SK-N-SH (cell line): ENCODE results near the gene KCNIP4. TPM values are rescaled to one million over a fixed set of nuclear protein-coding genes. Genes with fewer than 3 reads are reported as not detected.

Experiments
- CTCF ChIA-PET: fragments of 300-600, 350-600 bp; formaldehyde crosslinking; extraction: SDS; loops from one replicate; lab custom pipeline; 2021; lab: Yijun Ruan, JAX
- POLR2A ChIA-PET: fragments of 350-600 bp; sonication (Branson Sonifier 250); formaldehyde crosslinking; extraction: SDS; loops from one replicate; lab custom pipeline; 2020; ENCODE audit warnings: antibody characterized with exemption, inconsistent platforms; lab: Yijun Ruan, JAX
- DNase-seq: peaks from one replicate; pipeline ENCODE4 v3.0.0; 2012
- H2AFZ ChIP-seq: fragments of 200-600 bp; sonication (generic); 2 replicates; pipeline ENCODE4 v1.8.1; 2016; ENCODE audit warnings: antibody characterized with exemption, mild to moderate bottlenecking, low read depth
- H3F3A ChIP-seq: fragments of 200-600 bp; sonication (generic); replicated peaks from 2 replicates; pipeline ENCODE3; 2016; ENCODE audit warnings: antibody characterized with exemption, mild to moderate bottlenecking; ENCODE audit not compliant: insufficient read depth
- H3K27ac ChIP-seq, 2 experiments: fragments of 200-500 bp in 1 of 2; fragments of 200-600 bp in 1 of 2; sonication (Bioruptor generic) in 1 of 2; sonication (generic), shearing (Covaris generic) in 1 of 2; 2 replicates each; pipeline versions ENCODE4 v1.5.1 to v1.6.1; 2014 to 2016; ENCODE audit warnings: low read depth in 2 of 2, inconsistent platforms in 1 of 2, low read length in 1 of 2, mild to moderate bottlenecking in 1 of 2, mixed read lengths in 1 of 2
- H3K27me3 ChIP-seq: fragments of 200-600 bp; sonication (generic), shearing (Covaris generic); 2 replicates; pipeline ENCODE4 v1.6.1; 2016; ENCODE audit warnings: mixed run types; ENCODE audit not compliant: insufficient read depth
- H3K36me3 ChIP-seq, 2 experiments: fragments of 200-500 bp in 1 of 2; fragments of 200-600 bp in 1 of 2; sonication (Bioruptor generic) in 1 of 2; sonication (generic) in 1 of 2; replicated peaks in 1 of 2; 2 replicates each; pipeline versions ENCODE3 to v1.5.1; 2014 to 2016; ENCODE audit warnings: low read length in 1 of 2, mild to moderate bottlenecking in 1 of 2; ENCODE audit not compliant: insufficient read depth in 2 of 2, control insufficient read depth in 1 of 2
- H3K4me1 ChIP-seq, 2 experiments: fragments of 200-500 bp in 1 of 2; fragments of 200-600 bp in 1 of 2; sonication (Bioruptor generic) in 1 of 2; sonication (generic), shearing (Covaris generic) in 1 of 2; 2 replicates each; pipeline versions ENCODE4 v1.5.1 to v1.6.1; 2014 to 2016; ENCODE audit warnings: low read depth in 1 of 2, low read length in 1 of 2, mixed run types in 1 of 2; ENCODE audit not compliant: insufficient read depth in 2 of 2, control insufficient read depth in 1 of 2
- H3K4me2 ChIP-seq: fragments of 200-600 bp; sonication (generic), shearing (Covaris generic); 2 replicates; pipeline ENCODE4 v1.6.1; 2017; ENCODE audit warnings: mixed run types
- H3K4me3 ChIP-seq, 2 experiments: fragments of 200-500 bp in 1 of 2; fragments of 200-600 bp in 1 of 2; sonication (Bioruptor generic) in 1 of 2; sonication (generic), shearing (Covaris generic) in 1 of 2; 2 replicates each; pipeline versions ENCODE4 v1.5.1 to v1.8.1; 2014 to 2016; ENCODE audit warnings: low read depth in 2 of 2, inconsistent platforms in 1 of 2, low read length in 1 of 2, mild to moderate bottlenecking in 1 of 2, mixed read lengths in 1 of 2, moderate library complexity in 1 of 2
- H3K79me2 ChIP-seq: fragments of 200-600 bp; sonication (generic); 2 replicates; pipeline ENCODE4 v1.8.1; 2017; ENCODE audit warnings: mild to moderate bottlenecking; ENCODE audit not compliant: insufficient read depth
- H3K9ac ChIP-seq: fragments of 200-600 bp; sonication (generic); 2 replicates; pipeline ENCODE4 v1.6.1; 2017; ENCODE audit warnings: mixed run types
- H3K9me2 ChIP-seq: fragments of 200-600 bp; sonication (generic); 2 replicates; pipeline ENCODE4 v1.6.1; 2017; ENCODE audit warnings: mixed run types
- H3K9me3 ChIP-seq: fragments of 200-600 bp; sonication (generic); 2 replicates; pipeline ENCODE4 v1.6.1; 2017; ENCODE audit warnings: mixed run types, mild to moderate bottlenecking, moderate library complexity
- H4K20me1 ChIP-seq: fragments of 200-600 bp; sonication (generic); 2 replicates; pipeline ENCODE4 v1.6.1; 2017; ENCODE audit warnings: mild to moderate bottlenecking, mixed run types; ENCODE audit not compliant: insufficient read depth
- CHD2 ChIP-seq: fragments of 150-350 bp; IDR thresholded peaks from 2 replicates; pipeline ENCODE4 v1.6.1; 2018; ENCODE audit warnings: low read length; ENCODE audit not compliant: partially characterized antibody
- GABPA ChIP-seq: IDR thresholded peaks from 2 replicates; pipeline ENCODE4 v1.4.0; 2012; ENCODE audit warnings: low read depth, mild to moderate bottlenecking
- MEF2A ChIP-seq: IDR thresholded peaks from 2 replicates; pipeline ENCODE4 v1.4.0; 2012; ENCODE audit warnings: low read depth, borderline replicate concordance
- NFIC ChIP-seq: IDR thresholded peaks from 2 replicates; pipeline ENCODE4 v1.4.0; 2012; ENCODE audit warnings: borderline replicate concordance
- NRF1 ChIP-seq: IDR thresholded peaks from 2 replicates; pipeline ENCODE4 v1.6.1; 2012; ENCODE audit warnings: low read depth, mild to moderate bottlenecking, low read length
- TAF1 ChIP-seq: IDR thresholded peaks from 2 replicates; pipeline ENCODE4 v1.6.1; 2012; ENCODE audit warnings: low read depth, mild to moderate bottlenecking, low read length, moderate library complexity, borderline replicate concordance
- TCF12 ChIP-seq: IDR thresholded peaks from 2 replicates; pipeline ENCODE4 v1.4.0; 2012
- YY1 ChIP-seq: IDR thresholded peaks from 2 replicates; pipeline ENCODE4 v1.4.0; 2012; ENCODE audit warnings: low read depth, mild to moderate bottlenecking
- WGBS: methylation state at CpG from one replicate; pipeline ENCODE4 v1.1.6; 2017; ENCODE audit warnings: low lambda C conversion rate; 5-methylcytosine and 5-hydroxymethylcytosine counted together
- polyA plus RNA-seq, 3 experiments: library from polyadenylated mRNA; depleted of rRNA; stranded (reverse); fragments of >200 nt; gene quantifications; 2 replicates each; pipeline ENCODE4 v1.2.3, GENCODE V29; 2012
- TF ChIP-seq, protein P1 (sequence below): IDR thresholded peaks from 2 replicates; pipeline ENCODE4; 2012
- TF ChIP-seq, protein P2 (sequence below): fragments of 200-600 bp; sonication (generic); IDR thresholded peaks from 2 replicates; pipeline ENCODE4 v1.6.1; 2017; ENCODE audit warnings: antibody characterized with exemption, mild to moderate bottlenecking, moderate library complexity

KCNIP4 gene
- polyA plus RNA-seq, 1 of the 3 experiments (the other 2 are of a cell fraction), result 0.18 TPM

- Histone ChIP-seq H3K36me3 (no peaks in the 10 kb centered on the region), H3K27ac (no peak overlapping the region), H3K4me3 (no peak overlapping the region), H3K79me2 (no peaks in the 10 kb centered on the region), H3K4me1 (no peaks in the 10 kb centered on the region), H3K9me2 (no peaks in the 10 kb centered on the region), H3K9ac (no peak overlapping the region), H2AFZ (no peak overlapping the region), H4K20me1 (no peaks in the 10 kb centered on the region), H3F3A (no peaks in the 10 kb centered on the region), H3K9me3 (no peaks in the 10 kb centered on the region), H3K4me2 (no peak overlapping the region), H3K27me3 (no peaks in the 10 kb centered on the region)
- CTCF ChIA-PET, result no interaction called here
- WGBS, result 60% methylated on average over 3 of the region's 3 CpGs
- POLR2A ChIA-PET, result no interaction called here
- DNase-seq, result no peak
- TF ChIP-seq, protein P1, sequence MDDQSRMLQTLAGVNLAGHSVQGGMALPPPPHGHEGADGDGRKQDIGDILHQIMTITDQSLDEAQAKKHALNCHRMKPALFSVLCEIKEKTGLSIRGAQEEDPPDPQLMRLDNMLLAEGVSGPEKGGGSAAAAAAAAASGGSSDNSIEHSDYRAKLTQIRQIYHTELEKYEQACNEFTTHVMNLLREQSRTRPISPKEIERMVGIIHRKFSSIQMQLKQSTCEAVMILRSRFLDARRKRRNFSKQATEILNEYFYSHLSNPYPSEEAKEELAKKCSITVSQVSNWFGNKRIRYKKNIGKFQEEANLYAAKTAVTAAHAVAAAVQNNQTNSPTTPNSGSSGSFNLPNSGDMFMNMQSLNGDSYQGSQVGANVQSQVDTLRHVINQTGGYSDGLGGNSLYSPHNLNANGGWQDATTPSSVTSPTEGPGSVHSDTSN, result no peak
- TF ChIP-seq, protein P2, sequence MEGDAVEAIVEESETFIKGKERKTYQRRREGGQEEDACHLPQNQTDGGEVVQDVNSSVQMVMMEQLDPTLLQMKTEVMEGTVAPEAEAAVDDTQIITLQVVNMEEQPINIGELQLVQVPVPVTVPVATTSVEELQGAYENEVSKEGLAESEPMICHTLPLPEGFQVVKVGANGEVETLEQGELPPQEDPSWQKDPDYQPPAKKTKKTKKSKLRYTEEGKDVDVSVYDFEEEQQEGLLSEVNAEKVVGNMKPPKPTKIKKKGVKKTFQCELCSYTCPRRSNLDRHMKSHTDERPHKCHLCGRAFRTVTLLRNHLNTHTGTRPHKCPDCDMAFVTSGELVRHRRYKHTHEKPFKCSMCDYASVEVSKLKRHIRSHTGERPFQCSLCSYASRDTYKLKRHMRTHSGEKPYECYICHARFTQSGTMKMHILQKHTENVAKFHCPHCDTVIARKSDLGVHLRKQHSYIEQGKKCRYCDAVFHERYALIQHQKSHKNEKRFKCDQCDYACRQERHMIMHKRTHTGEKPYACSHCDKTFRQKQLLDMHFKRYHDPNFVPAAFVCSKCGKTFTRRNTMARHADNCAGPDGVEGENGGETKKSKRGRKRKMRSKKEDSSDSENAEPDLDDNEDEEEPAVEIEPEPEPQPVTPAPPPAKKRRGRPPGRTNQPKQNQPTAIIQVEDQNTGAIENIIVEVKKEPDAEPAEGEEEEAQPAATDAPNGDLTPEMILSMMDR, result no peak
- no peak for TF ChIP-seq MEF2A
- TF ChIP-seq GABPA, result no peak
- no peak for TF ChIP-seq TCF12
- no peak for TF ChIP-seq CHD2
Observed at GRCh38 chr4:20944451-20944850, 1004.1 kb downstream of the KCNIP4 start.

GRCh38 chr4:20938204-20938603 is 1010.4 kb downstream of the KCNIP4 start:
- Histone ChIP-seq H3F3A (no peaks in the 10 kb centered on the region), H3K27ac (no peak overlapping the region), H3K79me2 (no peaks in the 10 kb centered on the region), H3K4me1 (no peaks in the 10 kb centered on the region), H2AFZ (no peak overlapping the region), H3K4me3 (no peak overlapping the region), H3K4me2 (no peak overlapping the region), H3K9me3 (no peaks in the 10 kb centered on the region), H4K20me1 (no peaks in the 10 kb centered on the region), H3K27me3 (no peaks in the 10 kb centered on the region), H3K9me2 (no peaks in the 10 kb centered on the region), H3K36me3 (no peaks in the 10 kb centered on the region), H3K9ac (no peak overlapping the region)
- no peak for DNase-seq
- CTCF ChIA-PET, result interaction anchor here (0.9 to 1.0 kb wide), 2 partner anchors 42 to 829 kb away, joined by 3 to 4 read pairs; no protein-coding TSS in a partner anchor
- WGBS, result 45% methylated on average over 2 of the region's 2 CpGs
- TF ChIP-seq, protein P1, result no peak
- no peak for TF ChIP-seq TAF1
- TF ChIP-seq YY1, result no peak
- no peak for TF ChIP-seq NRF1
- no peak for TF ChIP-seq NFIC
- POLR2A ChIA-PET, result no interaction called here
